Loucy (cell line): ENCODE results near the gene DZANK1.

Experiments
- CTCF ChIP-seq: fragments of 200-600 bp; sonication (generic); conservative IDR thresholded peaks from 2 replicates; pipeline ENCODE4 v1.5.1; 2014; ENCODE audit warnings: mild to moderate bottlenecking, antibody characterized with exemption, low read length
- EZH2phosphoT487 ChIP-seq: fragments of 200-600 bp; IDR thresholded peaks from 2 replicates; pipeline ENCODE4 v1.6.1; 2018; ENCODE audit warnings: antibody characterized with exemption, mild to moderate bottlenecking, moderate library complexity, borderline replicate concordance

DNA sequence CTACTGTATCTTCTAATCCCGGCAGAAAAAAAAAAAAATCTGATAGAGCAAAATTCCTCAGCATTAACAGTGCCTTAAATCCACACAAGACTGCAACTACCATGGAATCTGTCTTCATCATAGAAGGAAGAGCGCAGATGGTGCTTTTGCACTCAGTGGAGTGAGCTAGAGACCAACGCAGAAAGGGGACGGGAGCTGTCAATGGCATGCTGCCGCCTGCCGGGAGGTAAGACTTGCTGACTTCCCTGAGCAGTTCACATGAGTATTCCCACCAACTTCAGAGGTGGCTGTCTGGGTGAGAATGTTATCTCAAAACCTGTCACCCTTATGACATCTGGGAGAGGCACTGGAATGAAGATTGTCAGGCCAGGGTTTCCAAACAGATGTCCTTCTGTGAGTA is 35.6 kb downstream of the DZANK1 start:
- TF ChIP-seq CTCF, result no peak
- TF ChIP-seq EZH2phosphoT487, result no peak
